Fibroblast of skin of back (primary cell): Measurements from ENCODE around the gene STK24. TPM values are rescaled to one million over a fixed set of nuclear protein-coding genes. Genes with fewer than 3 reads are reported as not detected.
A peak's percentile ranks its signal among the peaks of the same experiment; 100 is the strongest.
"Not testable (repeated sequence)": the region's sequence is repeated elsewhere in the genome, so short reads cannot be mapped to it uniquely, and the experiment has no call there.

ENCODE experiments used
- DNase-seq: peaks from one replicate; pipeline ENCODE4 v3.0.0-alpha.2; 2013
- polyA plus RNA-seq, 2 experiments: library from polyadenylated mRNA; unstranded; fragments of 120-200 nt; gene quantifications; one replicate each; pipeline ENCODE4 v1.2.1, GENCODE V29; 2013; ENCODE audit not compliant: insufficient read length in 2 of 2

The STK24 gene
- polyA plus RNA-seq (2013, experiment 1 of 2; ENCODE audit: insufficient read length): 89.8 TPM
- polyA plus RNA-seq (2013, experiment 2 of 2; ENCODE audit: insufficient read length): 70.6 TPM

- DNase-seq: peak; percentile 79
These were observed at the start of gene STK24 for GRCh38 chr13:98576963-98577835. STK24 (minus strand) TSS chr13:98577107; CDS start chr13:98576786, 321 bp downstream.

- peak; percentile 34 for DNase-seq
These were observed 49.5 kb upstream of the STK24 start for GRCh38 chr13:98626298-98626935.

GRCh38 chr13:98624589-98624988, 47.7 kb upstream of the STK24 start:
- DNase-seq: not testable (repeated sequence)

GRCh38 chr13:98622931-98623331, 46.0 kb upstream of the STK24 start:
- DNase-seq: peak; percentile 69

- DNase-seq: no peak
These were observed 42.6 kb upstream of the STK24 start for GRCh38 chr13:98619556-98619955.

GRCh38 chr13:98615595-98615994, 38.7 kb upstream of the STK24 start:
- not testable (repeated sequence) for DNase-seq

- peak; percentile 3 for DNase-seq
These were observed 36.7 kb upstream of the STK24 start for GRCh38 chr13:98613591-98613990.

GRCh38 chr13:98609756-98610155, 32.8 kb upstream of the STK24 start:
- DNase-seq: no peak

GRCh38 chr13:98606296-98606695, 29.4 kb upstream of the STK24 start:
- DNase-seq: no peak

GRCh38 chr13:98599502-98600328, 22.8 kb upstream of the STK24 start:
- peak; percentile 45 for DNase-seq

GRCh38 chr13:98598043-98598442, 21.1 kb upstream of the STK24 start:
- no peak for DNase-seq

- DNase-seq: no peak
These were observed 18.2 kb upstream of the STK24 start for GRCh38 chr13:98595134-98595533.

- no peak for DNase-seq
These were observed 15.4 kb upstream of the STK24 start for GRCh38 chr13:98592362-98592732.

- DNase-seq: no peak
These were observed 14.9 kb upstream of the STK24 start for GRCh38 chr13:98591721-98592361.

- DNase-seq: not testable (repeated sequence)
These were observed 13.6 kb upstream of the STK24 start for GRCh38 chr13:98590471-98590870.

GRCh38 chr13:98589516-98589915, 12.6 kb upstream of the STK24 start:
- DNase-seq: not testable (repeated sequence)

GRCh38 chr13:98586400-98587345, 9.8 kb upstream of the STK24 start:
- no peak for DNase-seq

GRCh38 chr13:98585946-98586345, 9.0 kb upstream of the STK24 start:
- no peak for DNase-seq

GRCh38 chr13:98585398-98585754, 8.5 kb upstream of the STK24 start:
- no peak for DNase-seq

- DNase-seq: peak; percentile 31
These were observed 7.9 kb upstream of the STK24 start for GRCh38 chr13:98584668-98585397.
